Measurements from ENCODE around the gene ZNF319. TPM values are rescaled to one million over a fixed set of nuclear protein-coding genes. Genes with fewer than 3 reads are reported as not detected.
A peak's percentile ranks its signal among the peaks of the same experiment; 100 is the strongest.

The ZNF319 gene
- 4.2 and 4.7 TPM in 2 replicates for total RNA-seq (2014; rRNA removed; shearing (Covaris generic))
- 12.7 and 13.0 TPM in 2 replicates for total RNA-seq (2022)
- percentile 53 among the genes with signal in this experiment for Bru-seq, nascent RNA
- percentile 51 among the genes with signal in this experiment for BruChase-seq, experiment 1, labeled RNA remaining after a 6-hour chase
- percentile 64 among the genes with signal in this experiment for BruChase-seq, experiment 2, labeled RNA remaining after a 2-hour chase
- long read RNA-seq, partial matches to known transcripts: 0 of 9 reads
- long read RNA-seq, other reads (novel, unspliced or antisense): 7 of 9 reads

DNA sequence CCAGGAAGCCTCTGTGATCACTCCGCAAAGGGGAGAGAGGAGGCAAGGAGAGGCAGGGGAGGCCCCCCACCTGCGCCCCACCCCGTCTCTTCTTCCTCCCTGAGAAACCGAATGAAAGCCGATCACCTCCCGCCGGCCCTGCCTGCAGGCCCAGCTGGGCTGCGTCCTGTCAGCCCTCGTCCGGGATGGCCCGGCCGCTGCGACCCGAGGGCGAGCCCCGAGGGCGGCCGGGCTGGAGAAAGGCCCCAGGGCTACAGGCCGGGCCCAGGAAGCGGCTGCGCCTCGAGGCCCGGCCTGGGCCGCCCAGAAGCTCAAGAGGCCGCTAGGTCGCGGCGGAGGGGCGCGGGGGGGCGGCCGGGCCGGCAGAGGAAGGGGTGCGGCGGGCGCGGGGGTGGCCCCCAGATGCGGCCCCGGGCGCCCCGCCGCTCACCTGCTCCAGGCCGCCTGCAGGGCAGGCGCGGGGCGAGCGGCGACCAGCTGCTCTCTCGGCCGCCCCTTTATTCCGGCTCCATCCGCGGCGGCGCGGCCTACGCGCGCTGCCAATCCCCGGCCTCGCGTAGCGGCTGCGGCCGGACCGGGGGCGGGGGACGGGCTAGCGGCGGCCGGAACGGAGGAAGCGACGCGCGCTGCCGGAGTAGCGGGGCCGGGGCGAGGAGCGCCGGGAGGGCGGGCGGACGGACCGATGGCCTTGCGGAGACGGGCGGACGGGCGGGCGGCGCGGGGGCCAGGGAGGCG is at the start of gene ZNF319:
Gene ZNF319, minus strand, starts transcription at position 702 of the 735 bp plus-strand sequence. CDS start 2,407 bp downstream, outside the sequence.
- peaks cover 22% of the 10 kb centered on the region for H3K4me1 ChIP-seq (ENCODE audit: insufficient read depth, low read length, poor library complexity, severe bottlenecking)
- peaks cover 4% of the 10 kb centered on the region; the same call in 1 of the 2 replicates for H3K79me2 ChIP-seq (ENCODE audit: insufficient read depth, low read depth, low read length)
- ChIA-PET POLR2A (interaction anchor here (0.6 kb wide), 1 partner anchor 9 kb away, joined by 3 read pairs; no protein-coding TSS in a partner anchor), CTCF (ENCODE audit: unreplicated experiment) (interaction anchor here (0.6 kb wide), 1 partner anchor 201 kb away, joined by 3 read pairs; no protein-coding TSS in a partner anchor)
- intact Hi-C loops (cut with micrococcal nuclease; ENCODE audit: unreplicated experiment): loop anchor here (2.0 to 10.0 kb wide), 5 partner anchors 129 to 629 kb away; partner anchors contain the start of genes CFAP20, CNOT1 and KATNB1
- no peaks in the 10 kb centered on the region for H4K20me1 ChIP-seq (ENCODE audit: insufficient read depth, low read length)
- peak within 1 kb of the TSS; percentile 95 for H2AFZ ChIP-seq (ENCODE audit: low read length)
- TF ChIP-seq CTCF (conservative IDR thresholded peaks at IDR 0.05; ENCODE audit: low read length): no peak
- TF ChIP-seq EZH2phosphoT487 (IDR thresholded peaks at IDR 0.05; ENCODE audit: borderline replicate concordance, low read depth, low read length): no peak
- no peaks in the 10 kb centered on the region for H3K9me3 ChIP-seq (ENCODE audit: low read length)
- H3K4me2 ChIP-seq (ENCODE audit: low read length): peak within 1 kb of the TSS; percentile 100
- no peaks in the 10 kb centered on the region for H3K9me2 ChIP-seq (ENCODE audit: insufficient read depth, low read length)
- peak within 1 kb of the TSS; percentile 75 for H3K4me3 ChIP-seq (ENCODE audit: low read depth, low read length, poor library complexity, severe bottlenecking)
- DNase-seq (ENCODE audit: low spot score): peak; percentile 59
- BruUV-seq (replicated peaks): no TSS peak
- peaks cover 26% of the 10 kb centered on the region; the same call in 1 of the 2 replicates for H3K36me3 ChIP-seq (ENCODE audit: insufficient read depth, low read length)
- peak within 1 kb of the TSS; percentile 83 for H3K27ac ChIP-seq (ENCODE audit: low read depth, low read length, poor library complexity, severe bottlenecking)

GRCh38 chr16:58049232-58050185 is 49.0 kb upstream of the ZNF319 start:
- intact Hi-C loops (cut with micrococcal nuclease; ENCODE audit: unreplicated experiment): no loop called here
- TF ChIP-seq CTCF (conservative IDR thresholded peaks at IDR 0.05; ENCODE audit: low read length): no peak
- no peak for TF ChIP-seq EZH2phosphoT487 (IDR thresholded peaks at IDR 0.05; ENCODE audit: borderline replicate concordance, low read depth, low read length)
- DNase-seq (ENCODE audit: low spot score): no peak
- H2AFZ ChIP-seq (ENCODE audit: low read length): no peak overlapping the region
- ChIA-PET POLR2A (interaction anchor here (0.5 kb wide), 1 partner anchor 359 kb away, joined by 4 read pairs; no protein-coding TSS in a partner anchor), CTCF (ENCODE audit: unreplicated experiment) (no interaction called here)
- H3K4me2 ChIP-seq (ENCODE audit: low read length): no peak overlapping the region
- no peaks in the 10 kb centered on the region for H3K9me2 ChIP-seq (ENCODE audit: insufficient read depth, low read length)
- H4K20me1 ChIP-seq (ENCODE audit: insufficient read depth, low read length): no peaks in the 10 kb centered on the region
- H3K27ac ChIP-seq (ENCODE audit: low read depth, low read length, poor library complexity, severe bottlenecking): no peak overlapping the region
- no peaks in the 10 kb centered on the region for H3K4me1 ChIP-seq (ENCODE audit: insufficient read depth, low read length, poor library complexity, severe bottlenecking)
- no TSS peak for BruUV-seq (replicated peaks)
- H3K4me3 ChIP-seq (ENCODE audit: low read depth, low read length, poor library complexity, severe bottlenecking): no peak overlapping the region
- H3K9me3 ChIP-seq (ENCODE audit: low read length): no peaks in the 10 kb centered on the region
- H3K36me3 ChIP-seq (ENCODE audit: insufficient read depth, low read length): no peaks in the 10 kb centered on the region
- no peaks in the 10 kb centered on the region for H3K79me2 ChIP-seq (ENCODE audit: insufficient read depth, low read depth, low read length)

All from OCI-LY7 (cell line).